Fibroblast of villous mesenchyme (primary cell): ENCODE results near the gene GPR32. TPM values are rescaled to one million over a fixed set of nuclear protein-coding genes. Genes with fewer than 3 reads are reported as not detected.

Experiments used
- DNase-seq: peaks from one replicate; pipeline ENCODE4 v3.0.0-alpha.2; 2010; ENCODE audit warnings: low read depth
- H3K4me3 ChIP-seq: 2 replicates; pipeline ENCODE4 v1.5.1; 2011; ENCODE audit warnings: low read depth, mild to moderate bottlenecking, low read length
- CTCF ChIP-seq: IDR thresholded peaks from 2 replicates; pipeline ENCODE4 v1.5.1; 2012; ENCODE audit warnings: low read depth, mild to moderate bottlenecking, low read length; ENCODE audit not compliant: insufficient read depth
- total RNA-seq: library from RNA; depleted of rRNA; stranded (reverse); fragments of >200 nt; gene quantifications from 2 replicates; pipeline ENCODE4 v1.2.3, GENCODE V29; 2012

GPR32 gene
- total RNA-seq, 1 donor = not detected

- TF ChIP-seq CTCF = peak; percentile 76
- peak overlapping the region; percentile 68 for H3K4me3 ChIP-seq
- DNase-seq = peak; percentile 99
These were observed 45.6 kb upstream of the GPR32 start for GRCh38 chr19:50724522-50725217.

GRCh38 chr19:50725218-50725910, 44.9 kb upstream of the GPR32 start:
- no peak for DNase-seq
- no peak for TF ChIP-seq CTCF
- peak overlapping the region; percentile 68 for H3K4me3 ChIP-seq

GRCh38 chr19:50725911-50726230, 44.4 kb upstream of the GPR32 start:
- no peak for DNase-seq
- no peak for TF ChIP-seq CTCF
- peak overlapping the region; percentile 68 for H3K4me3 ChIP-seq

- no peak for TF ChIP-seq CTCF
- peak; percentile 71 for DNase-seq
- H3K4me3 ChIP-seq = no peak overlapping the region
These were observed 42.1 kb upstream of the GPR32 start for GRCh38 chr19:50728084-50728737.

GRCh38 chr19:50729894-50730293, 40.4 kb upstream of the GPR32 start:
- DNase-seq = no peak
- H3K4me3 ChIP-seq = no peak overlapping the region
- TF ChIP-seq CTCF = no peak

- no peak for DNase-seq
- TF ChIP-seq CTCF = no peak
- H3K4me3 ChIP-seq = no peak overlapping the region
These were observed 34.4 kb upstream of the GPR32 start for GRCh38 chr19:50735869-50736268.
